K562 (cell line): ENCODE results near the gene LRRC37A2.
"Not testable (repeated sequence)": the region's sequence is repeated elsewhere in the genome, so short reads cannot be mapped to it uniquely, and the experiment has no call there.

Experiments used
- BMI1 ChIP-seq: fragments of 150-350 bp; IDR thresholded peaks from 2 replicates; pipeline ENCODE4 v1.6.1; 2014; ENCODE audit warnings: low read length
- CTCF ChIP-seq, 3 experiments: IDR thresholded peaks in 2 of 3; conservative IDR thresholded peaks in 1 of 3; 2 replicates each; pipeline ENCODE4 v1.5.1; 2011 to 2012; ENCODE audit warnings: low read length in 3 of 3, mild to moderate bottlenecking in 3 of 3, control low read depth in 2 of 3, improper control_type of control experiment in 1 of 3, inconsistent platforms in 1 of 3, low read depth in 1 of 3, mixed read lengths in 1 of 3, moderate library complexity in 1 of 3; ENCODE audit not compliant: insufficient read depth in 2 of 3
- LEF1 ChIP-seq: fragments of 450-650 bp; IDR thresholded peaks from 2 replicates; pipeline ENCODE4 v1.6.1; 2016; ENCODE audit warnings: mild to moderate bottlenecking
- MYNN ChIP-seq, 2 experiments: sonication (generic); formaldehyde crosslinking in 1 of 2; IDR thresholded peaks; 2 replicates each; pipeline versions ENCODE4 v1.5.0 to v1.6.1; 2016 to 2020; ENCODE audit warnings: antibody characterized with exemption in 1 of 2, missing genetic modification reagents in 1 of 2
- REST ChIP-seq, 2 experiments: fragments of 450-650 bp; formaldehyde crosslinking in 1 of 2; IDR thresholded peaks; 2 replicates each; pipeline versions ENCODE4 v1.4.0 to v1.6.1; 2014 to 2020; ENCODE audit warnings: mild to moderate bottlenecking in 2 of 2, borderline replicate concordance in 1 of 2, low read depth in 1 of 2
- SIN3A ChIP-seq, 2 experiments: fragments of 150-350 bp in 1 of 2; IDR thresholded peaks; 2 replicates each; pipeline ENCODE4 v1.6.1; 2011 to 2016; ENCODE audit warnings: borderline replicate concordance in 2 of 2, low read depth in 2 of 2, low read length in 2 of 2, mild to moderate bottlenecking in 2 of 2, moderate library complexity in 2 of 2; ENCODE audit not compliant: control insufficient read depth in 1 of 2
- SNRNP70 ChIP-seq: fragments of 200-400 bp; formaldehyde crosslinking; optimal IDR thresholded peaks from 2 replicates; pipeline ENCODE3; 2017; ENCODE audit warnings: low read depth, low read length
- TFE3 ChIP-seq: fragments of 450-650 bp; formaldehyde crosslinking; IDR thresholded peaks from 2 replicates; pipeline ENCODE4 v1.4.0; 2020; ENCODE audit warnings: mild to moderate bottlenecking, mixed read lengths
- ZNF280B ChIP-seq: fragments of 250-450 bp; sonication (Bioruptor Pico); IDR thresholded peaks from 2 replicates; pipeline ENCODE4 v1.5.1; 2021; ENCODE audit warnings: mild to moderate bottlenecking
- ZNF408 ChIP-seq: fragments of 250-450 bp; sonication (Bioruptor Pico); IDR thresholded peaks from 2 replicates; pipeline ENCODE4 v1.4.0; 2020; ENCODE audit warnings: low read depth, mild to moderate bottlenecking, moderate library complexity

- not testable (repeated sequence) for TF ChIP-seq MYNN (IDR thresholded peaks at IDR 0.05); MYNN (CRISPR knock-in tag; IDR thresholded peaks at IDR 0.05); CTCF (IDR thresholded peaks at IDR 0.05 in 2 of 3, conservative IDR thresholded peaks at IDR 0.05 in 1 of 3; ENCODE audit: insufficient read depth in 2 of 3, low read depth in 1 of 3, low read length in 3 of 3); BMI1; TFE3 (CRISPR knock-in tag); REST (IDR thresholded peaks at IDR 0.05; ENCODE audit: borderline replicate concordance); REST (CRISPR knock-in tag; IDR thresholded peaks at IDR 0.05; ENCODE audit: low read depth); ZNF280B (CRISPR knock-in tag); SIN3A (IDR thresholded peaks at IDR 0.05; ENCODE audit: borderline replicate concordance in 2 of 2, control insufficient read depth in 1 of 2, low read depth in 2 of 2, low read length in 2 of 2); SNRNP70; LEF1; ZNF408
Measured at GRCh38 chr17:46585444-46585843, 73.2 kb downstream of the LRRC37A2 start.
